Thyroid gland (tissue), 4 donors: ENCODE measurements around the gene P2RX4. TPM values are rescaled to one million over a fixed set of nuclear protein-coding genes. Genes with fewer than 3 reads are reported as not detected.
"Not testable (repeated sequence)": the region's sequence is repeated elsewhere in the genome, so short reads cannot be mapped to it uniquely, and the experiment has no call there.

Experiments used
- DNase-seq, 2 donors: peaks; one replicate each; pipeline ENCODE4 v3.0.0-alpha.2; 2019
- H3K27ac ChIP-seq, 3 donors: fragments of 200-600 bp; sonication (generic); 1 replicate in 2 of 3; 2 replicates in 1 of 3; pipeline ENCODE4 v1.5.1; 2016 to 2019; ENCODE audit warnings: mild to moderate bottlenecking in 1 of 3, moderate library complexity in 1 of 3
- H3K27me3 ChIP-seq: fragments of 200-600 bp; sonication (generic); one replicate; pipeline ENCODE4 v1.5.1; 2019
- H3K36me3 ChIP-seq, 2 donors: fragments of 200-600 bp; sonication (generic); one replicate each; pipeline ENCODE4 v1.5.1; 2016 to 2019
- H3K4me1 ChIP-seq, 2 donors: fragments of 200-600 bp; sonication (generic); one replicate each; pipeline ENCODE4 v1.5.1; 2017 to 2019
- H3K4me3 ChIP-seq, 3 donors: fragments of 200-600 bp; sonication (generic); replicated peaks in 1 of 3; 1 replicate in 2 of 3; 2 replicates in 1 of 3; pipeline ENCODE4 v1.5.1; 2016; ENCODE audit warnings: mild to moderate bottlenecking in 1 of 3
- H3K9me3 ChIP-seq: fragments of 200-600 bp; sonication (generic); one replicate; pipeline ENCODE4 v1.5.1; 2017
- POLR2A ChIP-seq, 2 donors: fragments of 450-650 bp; IDR thresholded peaks; one replicate each; pipeline ENCODE4 v1.6.1; 2017; ENCODE audit warnings: antibody characterized with exemption in 2 of 2, mild to moderate bottlenecking in 2 of 2, moderate library complexity in 1 of 2
- WGBS, 2 donors: methylation state at CpG; one replicate each; pipeline ENCODE4 v1.1.5; 2017; 5-methylcytosine and 5-hydroxymethylcytosine counted together
- intact Hi-C: fragments of 100-400 bp; cut with DNase I; formaldehyde crosslinking; loops from one replicate; pipeline ENCODE4 v1.15.1; 2023
- total RNA-seq, 4 donors: library from RNA; depleted of rRNA; stranded (reverse); fragments of >200 nt; gene quantifications; one replicate each; pipeline ENCODE4 v1.2.3, GENCODE V29; 2016
- TF ChIP-seq, protein P1 (sequence below), 6 experiments: fragments of 200-600 bp in 3 of 6; fragments of 450-650 bp in 3 of 6; sonication (generic) in 3 of 6; IDR thresholded peaks; one replicate each; pipeline ENCODE4 v1.5.1; 2016 to 2019; ENCODE audit warnings: antibody characterized with exemption in 6 of 6, mild to moderate bottlenecking in 2 of 6, inconsistent platforms in 1 of 6, moderate library complexity in 1 of 6

The P2RX4 gene
- total RNA-seq, 4 donors from 2014 or later = 36.8 to 87.3 (median 56.1) TPM

DNA sequence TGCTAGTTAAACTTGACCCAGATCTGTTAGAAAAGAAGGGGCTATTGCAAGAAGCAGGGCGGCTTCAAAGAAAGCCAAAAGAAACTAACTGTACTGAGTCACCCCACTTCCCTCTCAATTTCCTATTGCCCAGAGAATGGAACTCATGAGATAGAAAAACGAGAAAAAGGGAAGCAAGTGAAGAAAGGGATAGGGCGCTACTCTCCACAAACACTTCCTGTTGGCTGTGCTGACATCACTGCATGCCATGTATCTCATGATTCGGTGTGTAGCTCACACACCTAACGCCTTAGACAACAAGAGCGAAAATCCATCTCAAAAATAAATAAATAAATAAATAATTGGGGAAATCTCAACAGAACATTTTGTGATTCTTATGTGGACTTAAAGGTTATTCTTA lies 13.0 kb upstream of the P2RX4 start:
- 73 to 75% methylated on average over 6 of the region's 6 CpGs for WGBS, 2 donors
- no peak for DNase-seq
- Histone ChIP-seq H3K9me3 (no peaks in the 10 kb centered on the region), H3K4me1 (no peaks in the 10 kb centered on the region), H3K27ac (no peak overlapping the region), H3K27me3 (no peaks in the 10 kb centered on the region), H3K36me3 (no peaks in the 10 kb centered on the region), H3K4me3 (no peak overlapping the region)
- intact Hi-C loops = no loop called here
- TF ChIP-seq POLR2A (IDR thresholded peaks at IDR 0.05) = no peak
- TF ChIP-seq, protein P1, sequence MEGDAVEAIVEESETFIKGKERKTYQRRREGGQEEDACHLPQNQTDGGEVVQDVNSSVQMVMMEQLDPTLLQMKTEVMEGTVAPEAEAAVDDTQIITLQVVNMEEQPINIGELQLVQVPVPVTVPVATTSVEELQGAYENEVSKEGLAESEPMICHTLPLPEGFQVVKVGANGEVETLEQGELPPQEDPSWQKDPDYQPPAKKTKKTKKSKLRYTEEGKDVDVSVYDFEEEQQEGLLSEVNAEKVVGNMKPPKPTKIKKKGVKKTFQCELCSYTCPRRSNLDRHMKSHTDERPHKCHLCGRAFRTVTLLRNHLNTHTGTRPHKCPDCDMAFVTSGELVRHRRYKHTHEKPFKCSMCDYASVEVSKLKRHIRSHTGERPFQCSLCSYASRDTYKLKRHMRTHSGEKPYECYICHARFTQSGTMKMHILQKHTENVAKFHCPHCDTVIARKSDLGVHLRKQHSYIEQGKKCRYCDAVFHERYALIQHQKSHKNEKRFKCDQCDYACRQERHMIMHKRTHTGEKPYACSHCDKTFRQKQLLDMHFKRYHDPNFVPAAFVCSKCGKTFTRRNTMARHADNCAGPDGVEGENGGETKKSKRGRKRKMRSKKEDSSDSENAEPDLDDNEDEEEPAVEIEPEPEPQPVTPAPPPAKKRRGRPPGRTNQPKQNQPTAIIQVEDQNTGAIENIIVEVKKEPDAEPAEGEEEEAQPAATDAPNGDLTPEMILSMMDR (IDR thresholded peaks at IDR 0.05) = no peak

DNA sequence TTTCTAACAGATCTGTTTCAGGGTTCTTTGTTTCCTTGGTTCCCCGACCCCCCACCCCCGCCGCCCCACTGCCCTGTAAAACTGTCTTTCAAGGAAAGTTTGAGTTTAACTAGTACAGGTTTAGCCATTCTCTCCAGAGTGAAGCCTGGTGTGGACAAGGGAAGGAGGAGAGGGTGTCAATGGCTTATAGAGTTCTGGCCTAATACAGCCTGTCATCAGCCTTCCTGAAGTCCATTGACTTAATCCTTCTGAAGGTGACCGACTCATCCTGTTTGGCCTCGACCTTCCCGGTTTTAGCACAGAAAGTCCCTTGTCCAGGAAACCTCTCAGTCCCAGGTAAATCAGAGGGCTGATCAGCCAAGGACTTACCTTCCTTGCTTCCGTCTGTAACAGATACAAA lies 11.0 kb upstream of the P2RX4 start:
- Histone ChIP-seq H3K36me3 (no peaks in the 10 kb centered on the region), H3K4me3 (no peak overlapping the region), H3K9me3 (no peaks in the 10 kb centered on the region), H3K27me3 (no peaks in the 10 kb centered on the region), H3K4me1 (no peaks in the 10 kb centered on the region), H3K27ac (no peak overlapping the region)
- no peak for DNase-seq
- intact Hi-C loops = no loop called here
- no peak for TF ChIP-seq POLR2A (IDR thresholded peaks at IDR 0.05)
- TF ChIP-seq, protein P1 (IDR thresholded peaks at IDR 0.05) = no peak
- 69 to 74% methylated on average over 7 of the region's 7 CpGs for WGBS, 2 donors

DNA sequence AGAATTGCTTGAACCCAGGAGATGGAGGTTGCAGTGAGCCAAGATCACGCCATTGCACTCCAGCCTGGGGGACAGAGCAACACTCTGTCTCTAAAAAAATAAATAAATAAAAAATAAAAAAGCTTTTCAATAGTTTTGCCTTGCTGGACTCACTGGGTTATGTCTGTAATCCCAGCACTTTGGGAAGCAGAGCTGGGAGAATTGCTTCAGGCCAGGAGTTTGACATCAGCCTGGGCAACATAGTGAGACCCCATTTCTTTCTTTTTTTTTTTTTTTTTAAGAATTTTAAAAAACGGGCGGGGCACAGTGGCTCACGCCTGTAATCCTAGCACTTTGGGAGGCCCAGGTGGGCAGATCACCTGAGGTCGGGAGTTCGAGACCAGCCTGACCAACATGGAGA lies 8.8 kb upstream of the P2RX4 start:
- H3K36me3 ChIP-seq, H3K27me3 ChIP-seq, H3K9me3 ChIP-seq, DNase-seq, H3K4me3 ChIP-seq, H3K27ac ChIP-seq, H3K4me1 ChIP-seq, intact Hi-C loops: not testable (repeated sequence)
- 94% methylated on average over 6 of the region's 6 CpGs for whole genome bisulfite sequencing, 2 donors

DNA sequence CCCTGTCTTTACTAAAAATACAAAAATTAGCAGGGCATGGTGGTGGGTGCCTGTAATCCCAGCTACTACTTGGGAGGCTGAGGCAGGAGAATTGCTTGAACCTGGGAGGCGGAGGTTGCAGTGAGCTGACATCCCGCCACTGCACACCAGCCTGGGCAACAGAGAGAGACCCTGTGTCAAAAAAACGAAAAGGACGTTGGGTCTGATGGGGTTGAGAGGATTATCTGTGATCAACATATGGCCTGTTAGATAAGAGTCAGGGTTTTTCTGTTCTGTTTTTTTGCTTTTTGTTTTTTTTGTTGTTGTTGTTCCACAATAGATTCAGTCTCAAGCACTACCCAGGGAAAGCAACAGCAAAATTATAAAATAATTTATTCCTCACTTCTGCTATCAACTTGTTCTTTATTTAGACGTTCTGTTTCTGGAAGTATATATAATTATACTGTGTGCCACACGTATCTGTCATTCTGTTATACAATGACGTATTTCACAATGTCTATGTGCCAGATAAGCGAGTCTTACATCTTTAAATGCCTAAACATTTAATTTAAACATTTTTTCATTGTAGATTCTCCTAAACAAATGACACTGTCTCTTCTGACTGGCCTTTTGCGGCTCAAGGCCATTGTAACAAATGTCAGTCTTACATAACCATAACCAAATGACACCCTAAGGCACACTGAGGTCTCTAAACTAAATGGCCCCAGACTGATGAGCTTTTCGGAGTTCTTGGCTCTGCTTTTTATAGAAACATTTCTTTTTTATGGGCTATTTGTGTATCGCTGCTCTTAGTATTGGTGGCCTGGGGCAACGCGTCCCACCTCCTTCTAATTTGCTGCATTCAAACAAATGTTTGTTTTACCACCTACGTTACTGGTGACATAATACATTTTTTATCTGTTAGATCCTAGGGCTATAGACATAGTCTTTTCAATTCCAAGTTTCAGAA lies 7.2 kb upstream of the P2RX4 start:
- no peaks in the 10 kb centered on the region for H3K4me1 ChIP-seq
- TF ChIP-seq POLR2A (IDR thresholded peaks at IDR 0.05) = no peak
- TF ChIP-seq, protein P1 (IDR thresholded peaks at IDR 0.05) = no peak
- no peaks in the 10 kb centered on the region for H3K36me3 ChIP-seq
- 82 to 86% methylated on average over 14 of the region's 14 CpGs for WGBS, 2 donors
- intact Hi-C loops = no loop called here
- no peak for DNase-seq
- H3K4me3 ChIP-seq = no peak overlapping the region
- no peaks in the 10 kb centered on the region for H3K9me3 ChIP-seq
- H3K27ac ChIP-seq = no peak overlapping the region
- H3K27me3 ChIP-seq = no peaks in the 10 kb centered on the region

DNA sequence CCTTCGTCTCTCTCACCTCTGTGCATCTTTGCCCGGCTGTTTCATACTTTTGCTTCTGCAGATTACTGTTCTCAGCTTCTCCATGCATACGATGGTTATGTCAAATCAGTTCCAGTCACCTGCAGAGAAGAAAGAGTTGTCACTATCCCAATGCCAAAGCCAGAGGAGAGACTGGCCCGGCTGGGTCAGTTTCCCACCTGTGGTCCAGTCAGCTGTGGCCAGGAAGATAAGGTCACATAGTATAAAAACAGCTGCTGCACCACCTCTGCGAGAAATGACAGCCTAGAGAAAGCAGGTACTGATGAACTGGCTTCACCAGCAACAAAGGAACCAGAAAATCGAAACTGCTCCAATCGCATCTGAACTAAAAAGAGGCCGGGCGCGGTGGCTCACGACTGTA lies 6.4 kb upstream of the P2RX4 start:
- DNase-seq = no peak
- H3K36me3 ChIP-seq = no peaks in the 10 kb centered on the region
- H3K4me1 ChIP-seq = no peaks in the 10 kb centered on the region
- no peaks in the 10 kb centered on the region for H3K27me3 ChIP-seq
- TF ChIP-seq POLR2A (IDR thresholded peaks at IDR 0.05) = no peak
- TF ChIP-seq, protein P1 (IDR thresholded peaks at IDR 0.05) = no peak
- no peak overlapping the region for H3K4me3 ChIP-seq
- 81 to 89% methylated on average over 11 of the region's 11 CpGs for WGBS, 2 donors
- intact Hi-C loops = no loop called here
- no peak overlapping the region for H3K27ac ChIP-seq
- no peaks in the 10 kb centered on the region for H3K9me3 ChIP-seq
